HG02798 (cell line): ENCODE data around the gene SLC35F1.

Experiments
- ATAC-seq: cut with Tn5 transposase; IDR thresholded peaks from one replicate; pipeline ENCODE4 v1.9.1; 2021; ENCODE audit warnings: mild to moderate bottlenecking; ENCODE audit not compliant: unreplicated experiment, poor library complexity

Gene SLC35F1

DNA sequence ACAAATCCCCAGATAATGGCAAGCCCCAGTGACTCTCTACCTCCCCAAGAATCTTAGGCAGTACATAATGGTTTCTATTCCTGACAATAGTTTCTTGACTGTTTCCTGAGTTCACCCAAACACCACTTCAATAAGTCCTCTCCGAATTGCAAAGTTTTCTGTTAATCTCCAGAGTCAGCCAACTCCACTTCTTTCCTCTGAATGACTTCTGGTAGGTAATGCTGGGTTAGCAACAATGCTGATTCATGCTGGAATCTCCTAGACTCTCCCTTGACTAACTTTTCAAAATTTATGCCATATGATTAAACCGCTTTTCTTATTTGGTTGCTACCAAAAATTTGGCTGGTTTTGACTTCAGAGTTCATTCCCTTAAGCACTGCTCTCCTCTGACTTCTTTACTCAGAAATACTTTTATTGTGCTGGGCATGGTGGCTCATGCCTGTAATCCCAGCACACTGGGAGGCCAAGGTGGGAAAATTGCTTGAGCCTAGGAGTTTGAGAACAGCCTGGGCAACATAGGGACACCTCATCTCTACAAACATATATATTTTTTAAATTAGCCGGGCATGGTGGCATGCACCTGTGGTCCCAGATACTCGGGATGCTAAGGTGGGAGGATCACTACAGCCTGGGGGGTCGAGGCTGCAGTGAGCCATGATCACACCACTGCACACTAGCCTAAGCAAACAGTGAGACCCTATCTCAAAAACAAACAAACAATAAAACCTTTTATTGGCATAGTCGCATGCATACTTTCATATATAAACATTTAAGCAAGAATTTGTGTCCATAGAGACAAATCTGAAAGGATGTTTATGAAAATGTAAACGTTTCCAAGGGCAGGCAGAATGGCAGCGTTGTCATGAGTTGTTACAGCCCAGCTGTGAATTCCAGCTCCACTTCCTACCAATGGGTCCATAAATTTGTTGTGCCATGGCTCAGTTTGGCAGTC, 391.7 kb downstream of the SLC35F1 start:
- ATAC-seq: no peak

DNA sequence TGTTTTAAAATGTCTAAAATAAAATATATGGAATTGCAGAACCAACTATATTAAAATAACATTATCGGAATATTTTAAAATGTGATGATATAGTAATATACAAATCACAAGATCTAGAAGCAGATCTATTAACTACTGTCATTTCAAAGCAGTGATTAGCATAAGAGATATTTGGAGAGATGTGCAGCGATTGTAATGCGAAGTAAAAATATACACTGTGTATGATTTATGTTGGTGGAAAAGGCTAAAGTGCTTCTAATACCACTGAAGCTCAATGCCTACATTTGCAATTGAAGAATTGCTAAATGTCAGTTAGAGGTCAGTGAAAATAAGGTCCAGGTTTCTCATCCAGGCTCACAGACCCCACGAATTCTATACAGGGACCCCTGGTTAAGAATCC, 392.4 kb downstream of the SLC35F1 start:
- no peak for ATAC-seq

DNA sequence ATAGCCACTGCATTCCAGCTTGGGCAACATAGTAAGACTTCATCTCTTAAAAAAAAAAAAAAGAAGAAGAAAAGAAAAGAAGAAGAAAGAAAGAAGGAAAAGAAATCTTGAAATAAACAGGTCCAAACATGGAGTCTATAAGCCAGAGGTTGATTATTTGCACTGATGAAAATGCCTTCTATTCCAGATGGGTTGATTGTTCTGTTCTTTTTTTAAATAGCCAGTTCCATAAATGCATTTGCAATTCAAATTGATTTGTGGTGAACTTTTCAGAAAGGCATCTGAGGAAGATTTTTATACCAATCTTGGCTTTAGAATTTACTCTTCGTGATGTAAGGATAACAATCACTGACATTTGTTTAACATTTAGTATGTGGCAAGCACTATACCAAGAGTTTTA, 397.3 kb downstream of the SLC35F1 start:
- ATAC-seq: no peak

DNA sequence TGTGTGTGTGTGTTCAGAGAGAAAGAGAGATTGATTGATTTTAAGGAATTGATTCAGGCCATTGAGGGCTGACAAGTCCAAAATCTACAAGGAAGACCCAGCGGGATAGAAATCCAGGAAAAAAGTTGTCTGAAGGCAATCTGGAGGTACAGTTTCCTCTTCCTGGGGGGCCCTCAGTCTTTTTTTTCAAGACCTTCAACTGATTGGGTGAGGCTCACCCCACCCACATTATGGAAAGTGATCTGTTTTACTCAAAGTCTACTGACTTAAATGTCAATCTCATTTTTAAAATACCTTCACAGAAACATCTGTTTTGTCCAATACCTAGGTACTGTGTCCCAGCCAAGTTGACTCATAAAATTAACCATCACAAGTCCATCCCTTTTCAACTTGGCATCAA, 398.0 kb downstream of the SLC35F1 start:
- ATAC-seq: no peak

DNA sequence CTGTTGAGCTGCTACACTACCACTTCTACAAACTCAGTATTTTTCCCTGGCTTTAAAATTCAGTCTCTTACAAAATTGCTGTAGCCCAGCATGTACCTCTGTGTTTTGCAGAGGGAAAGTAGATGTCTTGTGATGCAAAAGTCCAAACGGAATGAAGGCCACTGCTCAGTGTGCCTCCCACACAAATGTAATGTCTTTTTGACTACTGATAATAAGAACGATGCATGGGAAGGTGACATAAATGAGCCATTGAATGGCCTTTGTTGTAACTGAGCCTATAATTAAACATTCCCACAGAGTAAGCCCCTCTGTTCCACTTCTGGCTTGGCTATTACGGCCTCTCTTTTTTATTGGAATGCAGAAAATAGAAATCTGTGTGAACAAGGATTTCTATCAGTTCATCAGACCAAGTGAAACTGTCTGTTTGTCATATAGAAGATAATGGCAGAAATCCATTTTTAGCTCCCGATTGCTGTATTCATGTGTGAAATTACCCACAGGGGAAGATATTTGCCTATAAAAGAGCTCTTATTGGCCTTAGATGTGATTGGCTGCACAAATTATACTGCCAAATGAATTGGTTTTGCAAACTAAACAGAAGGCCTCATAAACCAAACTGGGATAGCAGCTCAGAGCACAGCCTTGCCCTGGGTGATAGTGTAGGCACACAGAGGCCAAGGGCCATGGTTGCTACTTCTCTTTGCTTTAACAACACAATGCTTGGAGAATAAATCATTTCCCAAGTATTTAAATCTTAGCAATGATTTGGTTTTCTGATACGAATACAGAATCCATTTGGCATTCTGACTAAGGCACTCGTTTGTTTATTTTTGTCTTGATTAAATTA, 399.6 kb downstream of the SLC35F1 start:
- no peak for ATAC-seq

DNA sequence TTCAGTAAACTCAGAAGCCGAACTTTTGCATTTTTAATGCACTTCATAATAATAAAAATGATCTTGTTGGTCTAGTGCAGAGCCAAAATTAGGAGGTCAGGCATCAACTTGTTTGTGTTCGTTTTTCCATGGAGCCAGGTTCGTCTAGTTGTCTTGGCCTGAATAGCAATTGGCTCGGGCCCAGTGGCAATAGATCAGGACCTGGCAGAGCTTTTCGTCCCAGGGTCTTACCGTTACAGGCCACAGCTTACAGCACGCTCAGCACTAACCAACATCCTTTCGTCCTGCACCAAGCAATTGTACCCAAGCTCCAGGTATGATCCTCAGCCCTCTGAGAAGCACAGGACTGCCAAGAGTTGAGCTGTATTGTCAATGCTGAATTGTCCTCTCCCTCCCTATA, 400.5 kb downstream of the SLC35F1 start:
- no peak for ATAC-seq

DNA sequence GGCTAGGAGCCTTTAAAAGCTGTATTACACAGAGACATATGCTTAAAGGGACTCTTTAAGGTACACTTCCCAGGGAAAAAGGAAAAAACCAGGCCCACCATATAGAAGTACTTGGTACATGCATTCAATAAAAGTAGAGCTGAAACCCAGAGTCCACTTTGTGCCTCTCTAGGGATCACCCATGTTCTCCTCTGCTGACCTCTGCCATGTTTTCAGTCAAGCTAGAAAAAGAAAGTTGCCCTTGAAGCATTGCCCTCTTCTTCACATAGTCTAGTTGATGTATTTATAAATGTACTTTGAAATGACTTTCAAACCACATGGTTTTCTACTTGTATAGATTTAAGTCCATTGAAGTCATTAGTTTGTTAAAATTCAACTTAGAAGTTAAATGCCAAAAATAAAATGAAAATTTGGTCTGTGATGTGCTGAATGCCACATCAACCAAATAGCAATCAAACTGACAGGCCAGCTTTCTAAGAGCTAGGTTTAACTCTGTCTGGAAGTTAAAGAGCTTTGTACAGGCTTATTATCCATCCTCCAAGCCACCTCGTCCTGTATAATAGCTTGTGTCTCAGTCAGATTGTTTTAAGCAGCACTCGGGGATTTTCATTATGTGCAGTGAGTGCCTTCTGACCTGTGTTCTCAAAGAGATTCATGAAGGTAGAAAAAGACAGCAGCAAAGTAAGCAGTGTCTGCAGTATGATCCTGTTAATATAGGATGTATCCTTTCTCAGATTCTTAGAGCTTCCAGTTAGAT, 402.5 kb downstream of the SLC35F1 start:
- no peak for ATAC-seq

DNA sequence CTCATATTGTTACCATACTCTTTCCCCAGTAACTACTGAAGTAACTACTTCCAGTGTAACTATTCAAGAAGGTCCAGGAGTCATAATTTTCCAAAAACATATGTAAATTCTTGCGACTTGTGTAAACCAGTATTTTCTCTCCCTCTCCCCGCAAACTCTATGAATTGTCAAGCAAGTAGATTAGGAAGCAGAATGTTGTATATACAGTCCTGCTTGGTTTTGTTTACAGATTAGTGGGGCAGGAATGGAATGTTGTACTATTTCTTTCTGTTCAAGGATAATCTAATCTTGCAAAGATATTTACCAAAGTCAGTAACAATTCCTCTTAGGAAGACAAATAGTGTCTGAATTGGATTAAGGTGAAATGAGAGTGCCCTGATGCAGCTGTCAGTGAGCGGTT, 406.1 kb downstream of the SLC35F1 start:
- ATAC-seq: no peak

DNA sequence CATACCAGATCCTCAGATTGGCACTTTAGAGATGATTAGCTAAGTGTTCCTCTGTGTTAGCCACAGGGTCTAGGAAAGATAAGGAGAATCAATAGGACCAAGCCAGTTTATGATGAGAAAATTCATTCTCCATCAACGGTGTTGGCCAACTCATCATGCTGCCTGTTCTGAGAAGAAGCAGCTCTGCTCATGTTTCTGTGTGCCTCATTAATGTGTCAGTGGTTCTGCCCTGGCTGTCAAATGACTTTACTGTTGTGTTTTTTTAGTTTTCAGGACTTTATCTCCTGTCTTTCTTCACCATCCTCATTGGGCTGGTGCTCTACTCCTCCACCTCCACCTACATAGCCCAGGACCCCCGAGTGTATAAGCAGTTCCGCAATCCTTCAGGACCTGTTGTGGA, 406.7 kb downstream of the SLC35F1 start:
- ATAC-seq: no peak

DNA sequence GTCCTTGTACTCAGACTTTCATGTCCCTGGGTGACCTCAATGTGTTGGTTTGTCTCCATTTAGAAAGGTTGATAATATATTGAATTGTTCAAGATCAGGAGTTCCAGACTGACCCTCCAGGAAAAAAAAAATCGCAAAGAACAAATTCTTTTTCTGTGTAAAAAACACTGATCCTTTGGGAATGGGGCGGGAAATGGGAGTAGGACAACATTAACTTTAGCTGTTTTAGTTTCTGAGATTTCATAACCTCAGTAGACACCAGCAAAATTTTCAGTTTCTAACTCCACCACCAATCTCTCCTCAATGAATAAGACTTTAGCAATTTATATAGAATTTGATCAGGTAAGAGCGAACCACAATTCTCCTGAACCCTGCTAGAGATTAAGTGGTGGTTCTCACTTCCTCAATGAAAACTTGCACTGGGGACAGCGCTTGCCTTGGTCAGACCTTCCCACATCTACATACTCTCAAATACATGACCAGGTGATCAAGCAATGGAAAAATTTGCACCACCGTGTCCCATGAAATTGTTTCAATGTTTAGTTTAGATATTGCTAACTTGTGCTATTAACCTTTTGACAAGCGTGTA, 409.8 kb downstream of the SLC35F1 start:
- ATAC-seq: peak; percentile 64

DNA sequence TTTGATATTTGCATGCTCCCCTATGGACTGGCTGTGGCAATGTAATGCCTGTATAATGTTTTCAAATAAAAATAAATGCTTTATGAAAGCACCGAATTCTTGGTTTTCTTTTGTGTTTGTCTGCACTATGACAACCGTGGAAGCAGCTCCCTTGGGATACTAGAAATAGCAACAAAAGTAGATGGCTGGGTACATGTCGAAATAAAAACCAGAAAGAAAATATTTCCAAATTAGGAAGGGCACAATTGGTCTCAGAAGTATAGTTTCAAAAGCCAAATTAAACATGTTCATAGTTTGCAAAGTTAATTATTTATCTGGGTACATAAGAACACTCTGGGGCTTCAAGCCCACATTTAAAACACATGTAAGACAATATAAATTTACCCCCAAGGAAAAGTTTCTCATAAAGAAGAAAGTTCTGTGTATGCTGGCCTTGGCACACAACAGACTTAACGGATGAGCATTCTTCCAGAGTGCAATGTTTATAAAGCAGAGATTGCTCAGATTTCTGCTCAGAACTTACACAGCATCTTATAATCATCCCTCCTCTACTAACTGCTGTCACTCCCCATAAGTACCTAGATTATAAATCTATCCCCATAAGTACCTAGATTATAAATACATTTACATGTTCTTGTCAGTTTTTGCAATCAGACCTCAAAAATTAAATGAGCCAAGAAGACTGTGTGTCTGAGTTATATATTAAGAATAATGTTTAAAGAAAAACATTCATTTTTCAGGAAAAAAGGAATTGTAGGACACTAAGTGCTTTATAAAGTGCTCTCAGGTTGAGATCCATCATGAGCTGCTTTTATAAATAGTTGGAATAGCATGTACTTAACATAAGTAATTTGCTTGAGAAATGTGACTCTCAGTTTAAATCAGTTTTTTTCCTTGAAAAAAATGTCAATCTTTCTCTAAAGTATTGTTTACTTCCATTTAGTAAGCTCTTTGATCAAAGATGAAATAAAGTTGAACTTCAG, 410.8 kb downstream of the SLC35F1 start:
- no peak for ATAC-seq

DNA sequence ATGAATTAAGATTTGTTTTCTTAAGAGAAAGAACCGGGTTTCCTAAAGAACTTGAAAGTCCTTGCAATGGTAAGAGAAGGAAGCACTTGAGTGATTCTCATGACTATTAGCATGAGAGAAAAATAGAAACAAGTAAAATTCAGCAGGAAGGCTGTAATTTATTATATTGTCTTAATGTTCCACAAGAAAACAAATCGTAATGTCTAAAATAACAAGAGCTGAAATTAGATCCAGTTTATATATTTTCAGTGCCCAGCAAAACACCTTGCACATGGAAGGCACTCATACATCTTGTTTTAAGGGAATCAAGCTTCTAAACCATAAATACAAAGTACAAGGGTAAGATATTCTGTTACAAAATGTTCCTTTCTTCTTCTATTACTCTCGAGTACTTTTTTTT, 411.6 kb downstream of the SLC35F1 start:
- ATAC-seq: no peak

DNA sequence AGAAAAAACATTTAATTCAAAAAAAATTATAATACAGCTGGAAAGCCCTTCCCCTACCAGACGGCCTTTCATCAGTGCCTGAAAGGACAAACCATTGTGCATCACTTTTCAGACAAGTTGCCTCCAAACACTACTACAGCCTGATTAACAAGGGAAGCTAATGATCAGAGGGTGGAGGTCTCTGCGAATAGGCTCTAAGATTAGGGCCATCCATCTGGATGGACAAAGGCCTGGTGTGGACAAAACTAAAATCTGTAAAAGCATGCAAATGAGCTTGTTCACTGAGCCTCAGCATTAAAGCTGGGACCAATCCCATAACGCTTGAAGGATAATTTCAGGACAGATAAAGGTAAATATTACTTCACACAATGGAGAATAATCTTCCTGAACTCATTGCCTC, 412.4 kb downstream of the SLC35F1 start:
- ATAC-seq: no peak

DNA sequence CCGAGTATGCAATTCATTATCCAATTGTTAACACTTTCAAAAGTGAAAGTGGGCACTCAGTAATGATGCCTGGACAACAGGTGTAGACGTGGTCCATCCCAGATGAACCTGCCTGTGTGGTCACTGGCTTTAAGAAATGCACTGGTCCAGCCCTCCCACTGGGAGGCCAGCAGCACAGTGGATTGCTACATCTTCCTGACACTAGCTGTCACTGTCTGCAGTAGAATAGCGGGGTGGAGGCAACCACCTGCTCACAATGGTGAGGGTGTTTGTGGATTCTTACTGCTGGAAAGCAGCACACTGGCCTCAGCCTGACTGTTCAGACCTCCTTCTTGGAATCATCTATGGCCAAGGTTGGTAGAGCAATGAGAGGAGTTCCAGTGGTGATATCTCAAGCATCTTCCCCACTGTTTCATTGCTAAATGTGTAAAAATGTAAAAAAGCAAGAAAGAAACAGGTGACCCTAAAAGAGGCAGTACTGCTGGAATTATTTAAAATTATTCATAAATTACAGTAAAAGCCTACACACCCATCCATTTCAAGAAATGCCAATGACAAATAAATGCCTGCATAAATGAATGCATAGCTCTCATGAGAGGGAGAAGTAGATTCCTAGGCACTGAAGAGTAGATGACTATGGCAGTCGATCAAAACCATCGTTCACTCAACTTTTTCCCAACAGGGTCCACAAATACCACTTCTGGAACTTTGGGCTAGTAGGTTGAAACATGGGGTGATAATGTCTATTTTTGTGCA, 413.0 kb downstream of the SLC35F1 start:
- ATAC-seq: no peak

DNA sequence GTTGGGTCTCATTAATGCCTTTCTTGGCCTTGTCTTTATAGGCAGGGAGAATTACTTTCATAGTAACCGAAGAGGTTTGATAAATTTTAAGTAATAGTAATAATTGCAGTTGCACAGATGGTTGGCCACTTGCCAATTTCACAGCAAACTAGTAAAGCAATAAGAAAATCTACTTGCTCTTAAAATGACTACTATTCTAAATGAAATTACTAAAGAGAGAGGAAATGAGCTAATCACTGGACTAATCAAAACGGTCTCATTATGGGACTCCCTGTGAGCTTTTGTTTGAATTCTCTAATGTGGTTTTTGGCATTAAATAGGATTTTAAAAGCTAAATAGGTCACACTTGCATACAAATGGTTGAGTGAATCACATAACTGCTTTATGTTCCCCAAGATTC, 413.6 kb downstream of the SLC35F1 start:
- no peak for ATAC-seq

DNA sequence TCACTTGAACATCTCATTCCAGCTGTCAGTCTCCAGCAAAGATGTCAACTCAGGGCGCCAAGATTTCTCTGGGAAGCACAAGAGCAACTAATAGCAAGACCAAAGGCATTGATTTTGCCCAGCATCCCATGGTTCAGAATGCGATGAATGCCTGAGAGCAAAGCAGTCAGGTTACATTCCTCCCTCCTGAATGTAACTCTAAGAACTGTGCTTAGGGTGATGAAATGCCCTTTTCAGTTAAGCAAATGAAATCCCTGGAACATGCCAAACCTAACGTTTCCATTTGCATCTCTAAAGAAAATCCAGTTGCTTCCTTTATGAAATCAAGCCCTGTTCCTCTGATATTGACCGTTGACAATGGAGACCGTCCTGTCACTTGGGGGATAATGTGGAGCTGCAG, 417.1 kb downstream of the SLC35F1 start:
- no peak for ATAC-seq

DNA sequence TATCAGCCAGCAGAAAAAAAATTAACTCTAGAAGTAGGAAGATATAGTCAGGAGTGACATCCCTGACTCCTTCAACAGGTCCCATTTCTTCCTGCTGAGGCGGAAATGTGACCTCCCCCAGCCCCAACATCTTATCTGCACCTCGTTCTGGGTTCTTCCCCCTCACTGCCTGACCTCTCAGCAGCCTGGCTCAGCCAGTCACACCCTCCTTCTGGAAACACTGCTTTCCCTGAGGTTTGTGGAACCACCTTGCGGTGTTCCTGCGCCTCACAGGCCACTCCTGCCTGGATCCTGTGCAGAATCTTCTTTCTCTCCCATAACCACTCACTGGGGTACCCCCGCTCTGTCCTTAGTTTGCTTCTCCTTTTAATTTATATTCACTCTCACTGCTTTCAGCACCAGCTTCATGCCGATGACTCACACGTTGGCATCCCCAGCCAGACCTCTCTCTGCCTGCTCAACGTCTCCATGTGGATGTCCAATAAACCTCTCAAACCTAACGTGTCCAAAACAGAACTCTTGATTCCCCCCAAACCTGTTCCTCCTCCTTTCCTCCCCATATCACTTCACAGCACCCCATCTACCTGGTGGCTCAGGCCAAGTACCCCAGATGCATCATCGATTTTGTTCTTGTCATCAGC, 418.3 kb downstream of the SLC35F1 start:
- no peak for ATAC-seq

DNA sequence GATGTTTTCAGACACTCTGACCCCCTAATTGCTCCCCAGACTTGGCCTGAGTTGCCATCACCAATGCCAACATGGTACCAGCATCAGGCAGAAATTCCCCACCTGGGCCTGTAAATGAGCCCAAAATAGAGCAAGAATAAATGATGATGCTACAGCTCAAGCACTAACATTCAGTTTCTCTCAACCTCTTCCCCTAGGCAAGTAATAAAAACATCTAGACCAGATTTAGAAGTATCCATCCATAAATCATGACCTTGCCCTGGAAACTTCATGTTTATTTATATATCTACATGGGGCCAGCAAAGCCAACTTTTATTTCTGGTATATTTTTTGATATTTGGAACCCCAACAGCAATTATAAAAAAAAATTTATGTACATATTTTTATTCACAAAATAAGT, 419.6 kb downstream of the SLC35F1 start:
- ATAC-seq: no peak
